Measurements from ENCODE around the gene SUN3.
A peak's percentile ranks its signal among the peaks of the same experiment; 100 is the strongest.

SUN3 gene

GRCh38 chr7:48042216-48042615, 13.3 kb upstream of the SUN3 start:
- no peaks in the 10 kb centered on the region for H3K9me3 Mint-ChIP-seq
- peaks cover 52% of the 10 kb centered on the region for H3K4me1 Mint-ChIP-seq (ENCODE audit: low read depth)
- no peak overlapping the region for H3K4me3 Mint-ChIP-seq
- H3K27ac Mint-ChIP-seq: peak overlapping the region; percentile 56
- peaks cover 16% of the 10 kb centered on the region for H3K27me3 Mint-ChIP-seq
- no peaks in the 10 kb centered on the region for H3K36me3 Mint-ChIP-seq (ENCODE audit: low read depth)

GRCh38 chr7:48041653-48041970, 12.7 kb upstream of the SUN3 start:
- Mint-ChIP-seq H3K4me3 (peak overlapping the region; percentile 42), H3K27me3 (peaks cover 22% of the 10 kb centered on the region), H3K36me3 (ENCODE audit: low read depth) (no peaks in the 10 kb centered on the region), H3K27ac (peak overlapping the region; percentile 56), H3K9me3 (no peaks in the 10 kb centered on the region), H3K4me1 (ENCODE audit: low read depth) (peaks cover 54% of the 10 kb centered on the region)

DNA sequence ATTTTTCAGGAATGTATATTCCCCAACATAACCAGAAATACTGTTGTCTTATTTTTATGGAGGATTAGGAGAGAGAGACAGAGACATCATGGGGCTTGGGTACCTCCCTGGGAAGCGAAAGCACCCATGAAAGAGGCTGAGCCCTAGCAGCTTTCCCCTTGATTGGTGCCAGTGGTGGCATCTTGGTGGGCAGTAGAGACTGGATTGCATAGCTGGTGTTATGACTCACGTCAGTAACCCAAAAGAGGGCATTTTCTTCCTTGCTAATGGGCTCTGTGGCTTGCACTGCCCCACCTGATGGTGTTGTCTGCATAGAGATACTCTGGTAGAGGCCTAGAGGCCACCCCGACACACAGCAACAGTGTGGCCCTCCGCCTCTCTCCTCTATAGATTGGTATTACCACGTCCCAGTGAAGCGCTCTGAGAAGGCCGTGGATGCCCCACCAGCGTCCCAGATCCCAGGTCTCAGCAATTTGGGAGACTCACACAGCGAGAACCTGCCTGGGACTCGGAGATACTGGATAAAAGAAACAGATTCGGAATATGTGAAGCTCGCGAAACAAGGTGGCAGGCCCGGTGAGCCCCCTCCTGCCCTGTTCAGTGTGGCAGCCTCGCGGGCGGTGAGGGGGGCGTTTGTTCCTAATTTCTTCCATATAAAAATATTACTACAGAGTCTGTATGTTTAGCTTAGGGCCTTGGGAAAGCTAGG, 12.2 kb upstream of the SUN3 start:
- H3K36me3 Mint-ChIP-seq (ENCODE audit: low read depth): no peaks in the 10 kb centered on the region
- peak overlapping the region; percentile 56 for H3K27ac Mint-ChIP-seq
- H3K4me1 Mint-ChIP-seq (ENCODE audit: low read depth): peaks cover 53% of the 10 kb centered on the region
- no peak overlapping the region for H3K4me3 Mint-ChIP-seq
- H3K9me3 Mint-ChIP-seq: no peaks in the 10 kb centered on the region
- H3K27me3 Mint-ChIP-seq: peaks cover 27% of the 10 kb centered on the region

- Mint-ChIP-seq H3K4me1 (ENCODE audit: low read depth) (peaks cover 47% of the 10 kb centered on the region), H3K27me3 (peaks cover 38% of the 10 kb centered on the region), H3K27ac (no peak overlapping the region), H3K36me3 (ENCODE audit: low read depth) (no peaks in the 10 kb centered on the region), H3K4me3 (no peak overlapping the region), H3K9me3 (no peaks in the 10 kb centered on the region)
Observed at GRCh38 chr7:48038815-48039506, 10.1 kb upstream of the SUN3 start.

DNA sequence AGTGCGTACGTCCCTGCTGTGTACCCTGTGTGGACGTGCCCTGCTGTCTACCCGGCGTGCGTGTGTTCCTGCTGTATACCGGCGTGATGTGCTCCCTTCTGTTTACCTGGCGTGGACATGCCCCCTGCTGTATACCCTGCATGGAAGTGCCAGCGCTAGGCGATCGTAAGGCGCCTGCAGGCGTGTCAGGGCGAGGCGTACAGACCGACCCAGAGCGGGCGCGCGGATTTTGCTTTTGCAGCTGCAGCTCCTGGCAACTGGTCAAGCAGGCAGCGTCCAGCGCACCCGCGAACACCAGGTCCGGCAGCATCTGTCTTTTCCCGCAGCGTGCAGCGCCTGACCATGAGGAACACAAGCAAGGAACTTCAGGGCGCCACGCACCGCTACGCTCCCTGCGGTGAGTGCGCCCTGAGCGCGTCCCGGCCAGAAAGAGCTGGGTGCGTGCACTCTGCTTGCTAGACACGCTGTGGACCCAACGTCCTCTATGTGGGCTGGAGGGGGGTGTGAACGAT, 7.1 kb upstream of the SUN3 start:
- Mint-ChIP-seq H3K27ac (peak overlapping the region; percentile 10), H3K36me3 (ENCODE audit: low read depth) (no peaks in the 10 kb centered on the region), H3K4me3 (peak overlapping the region; percentile 82), H3K27me3 (peaks cover 51% of the 10 kb centered on the region), H3K9me3 (no peaks in the 10 kb centered on the region), H3K4me1 (ENCODE audit: low read depth) (peaks cover 25% of the 10 kb centered on the region)

DNA sequence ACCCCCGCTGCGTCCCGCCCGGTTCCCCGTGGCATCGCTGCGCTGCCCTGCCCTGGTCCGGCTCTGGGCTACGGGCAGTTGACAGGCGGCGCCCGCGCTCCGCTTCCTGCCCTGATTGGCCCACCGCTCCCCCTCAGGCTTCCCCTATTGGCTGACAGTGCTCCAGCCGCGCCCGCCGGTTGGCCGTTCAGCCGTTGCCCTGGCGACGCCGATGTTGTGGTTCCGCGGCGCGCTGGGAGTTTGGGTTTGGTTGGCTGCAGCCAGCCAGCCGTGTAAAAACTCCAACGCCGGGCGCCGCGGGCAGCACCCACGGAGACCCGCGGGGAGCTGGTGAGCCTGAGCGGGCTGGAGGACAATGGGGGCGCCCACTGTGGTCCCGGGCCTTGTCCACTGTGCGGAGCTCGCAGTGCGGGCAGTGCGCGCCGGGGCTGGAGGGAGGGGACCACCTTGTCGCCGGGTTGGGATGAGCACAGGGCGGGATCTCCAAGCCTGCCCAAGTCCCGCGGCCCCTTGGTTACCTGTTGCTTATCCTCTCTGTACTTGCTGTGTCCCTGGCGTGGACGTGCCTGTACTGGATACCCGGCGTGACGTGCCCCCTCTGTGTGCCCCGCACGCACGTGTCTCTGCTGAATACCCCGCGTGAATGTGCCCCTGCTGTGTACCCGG, 6.5 kb upstream of the SUN3 start, which contains the start of gene C7orf57:
TSS of gene C7orf57 (plus strand) at position 243 of the 666 bp plus-strand sequence. CDS start 766 bp downstream, outside the sequence.
- Mint-ChIP-seq H3K27me3 (peaks cover 55% of the 10 kb centered on the region), H3K27ac (peak within 1 kb of the TSS; percentile 10), H3K36me3 (ENCODE audit: low read depth) (no peaks in the 10 kb centered on the region)

DNA sequence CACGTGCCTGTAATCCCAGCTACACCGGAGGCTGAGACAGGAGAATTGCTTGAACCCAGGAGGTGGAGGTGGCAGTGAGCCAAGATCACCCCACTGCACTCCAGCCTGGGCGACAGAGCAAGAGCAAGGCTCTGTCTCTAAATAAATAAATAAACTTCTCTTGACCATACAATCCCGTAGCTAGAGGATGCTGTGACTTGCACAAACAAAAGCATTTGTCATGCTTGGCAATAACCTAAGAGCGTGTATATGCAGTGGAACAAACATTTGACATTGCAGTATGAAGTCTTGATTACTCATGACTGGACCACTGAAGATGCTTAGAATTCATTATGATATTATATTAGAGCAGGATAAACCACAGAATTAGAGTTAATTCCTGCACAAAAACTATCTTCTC, 5.0 kb upstream of the SUN3 start:
- Mint-ChIP-seq H3K27ac (no peak overlapping the region), H3K27me3 (peaks cover 66% of the 10 kb centered on the region), H3K9me3 (no peaks in the 10 kb centered on the region), H3K36me3 (ENCODE audit: low read depth) (no peaks in the 10 kb centered on the region), H3K4me1 (ENCODE audit: low read depth) (peaks cover 15% of the 10 kb centered on the region), H3K4me3 (no peak overlapping the region)

More for the DNA sequence above, 6.5 kb upstream of the SUN3 start, which contains the start of gene C7orf57:
- Mint-ChIP-seq H3K9me3 (no peaks in the 10 kb centered on the region), H3K4me1 (ENCODE audit: low read depth) (peaks cover 19% of the 10 kb centered on the region), H3K4me3 (peak within 1 kb of the TSS; percentile 82)

DNA sequence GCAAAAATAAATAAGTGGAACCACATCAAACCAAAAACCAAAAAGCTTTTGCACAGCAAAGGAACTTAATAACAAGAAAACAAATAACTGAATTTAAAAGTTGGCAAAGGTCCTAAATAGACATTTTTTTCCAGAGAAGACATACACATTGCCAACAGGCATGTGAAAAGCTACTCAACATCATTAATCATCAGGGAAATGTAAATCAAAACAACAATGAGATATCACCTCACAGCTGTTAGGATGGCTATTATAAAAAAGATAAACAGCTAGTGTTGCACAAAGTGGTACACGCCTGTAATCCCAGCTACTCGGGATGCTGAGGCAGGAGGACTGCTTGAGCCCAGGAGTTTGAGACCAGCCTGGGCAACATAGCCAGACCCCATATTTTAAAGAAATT, 2.2 kb upstream of the SUN3 start:
- Mint-ChIP-seq H3K36me3 (ENCODE audit: low read depth) (no peaks in the 10 kb centered on the region), H3K27me3 (peaks cover 39% of the 10 kb centered on the region), H3K27ac (no peak overlapping the region), H3K9me3 (no peaks in the 10 kb centered on the region), H3K4me3 (no peak overlapping the region), H3K4me1 (ENCODE audit: low read depth) (peaks cover 8% of the 10 kb centered on the region)

DNA sequence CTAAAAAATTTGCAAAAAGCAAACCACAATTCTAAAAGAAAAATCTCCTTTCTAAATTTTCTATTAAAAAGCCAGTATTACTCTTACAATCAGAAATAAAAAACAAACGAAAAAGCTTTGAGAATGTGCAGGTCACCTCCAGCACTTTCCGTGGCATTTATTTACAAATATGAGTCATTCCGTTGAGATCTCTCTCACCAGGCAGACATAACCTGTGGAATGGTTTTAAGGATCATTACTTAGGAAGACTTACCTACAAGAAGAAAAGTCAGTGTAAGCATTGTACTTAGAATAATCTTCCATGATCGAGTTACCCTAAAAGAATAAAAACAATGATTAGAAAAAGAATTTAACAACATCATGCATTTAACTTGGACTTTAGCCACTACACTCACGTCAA, 3.3 kb downstream of the SUN3 start:
- Mint-ChIP-seq H3K27ac (no peak overlapping the region), H3K4me3 (no peak overlapping the region), H3K4me1 (ENCODE audit: low read depth) (no peaks in the 10 kb centered on the region), H3K27me3 (peaks cover 15% of the 10 kb centered on the region), H3K36me3 (ENCODE audit: low read depth) (no peaks in the 10 kb centered on the region), H3K9me3 (peaks cover 12% of the 10 kb centered on the region)

DNA sequence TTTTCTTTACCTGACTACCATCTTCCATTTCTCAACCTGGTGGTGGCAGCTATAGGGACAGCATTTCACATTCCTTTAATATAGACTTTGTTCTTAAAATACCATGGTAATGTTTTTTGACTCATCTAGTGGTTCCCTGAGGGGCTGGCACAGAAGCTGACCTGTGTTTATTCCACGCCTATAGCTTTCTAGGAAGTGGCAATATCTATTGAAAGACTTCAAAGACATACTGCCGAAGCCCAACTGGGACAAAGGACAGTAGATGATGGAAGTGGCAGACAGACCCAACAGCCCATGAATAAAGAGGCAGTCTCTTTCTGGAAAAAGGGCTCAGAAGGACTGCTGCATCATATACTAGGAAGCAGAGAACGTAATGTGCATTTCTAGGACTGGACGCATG, 11.2 kb downstream of the SUN3 start:
- H3K27ac Mint-ChIP-seq: no peak overlapping the region
- H3K9me3 Mint-ChIP-seq: peaks cover 15% of the 10 kb centered on the region
- no peaks in the 10 kb centered on the region for H3K36me3 Mint-ChIP-seq (ENCODE audit: low read depth)
- no peak overlapping the region for H3K4me3 Mint-ChIP-seq
- no peaks in the 10 kb centered on the region for H3K4me1 Mint-ChIP-seq (ENCODE audit: low read depth)
- H3K27me3 Mint-ChIP-seq: peaks cover 17% of the 10 kb centered on the region

- Mint-ChIP-seq H3K27me3 (peaks cover 17% of the 10 kb centered on the region), H3K36me3 (ENCODE audit: low read depth) (no peaks in the 10 kb centered on the region), H3K9me3 (peaks cover 15% of the 10 kb centered on the region), H3K4me1 (ENCODE audit: low read depth) (no peaks in the 10 kb centered on the region), H3K27ac (no peak overlapping the region), H3K4me3 (no peak overlapping the region)
Observed at GRCh38 chr7:48016641-48017040, 12.3 kb downstream of the SUN3 start.

- no peaks in the 10 kb centered on the region for H3K9me3 Mint-ChIP-seq
- no peaks in the 10 kb centered on the region for H3K4me1 Mint-ChIP-seq (ENCODE audit: low read depth)
- no peaks in the 10 kb centered on the region for H3K36me3 Mint-ChIP-seq (ENCODE audit: low read depth)
- H3K27ac Mint-ChIP-seq: no peak overlapping the region
- H3K27me3 Mint-ChIP-seq: peaks cover 3% of the 10 kb centered on the region
- no peak overlapping the region for H3K4me3 Mint-ChIP-seq
Observed at GRCh38 chr7:48011951-48012350, 17.0 kb downstream of the SUN3 start.

DNA sequence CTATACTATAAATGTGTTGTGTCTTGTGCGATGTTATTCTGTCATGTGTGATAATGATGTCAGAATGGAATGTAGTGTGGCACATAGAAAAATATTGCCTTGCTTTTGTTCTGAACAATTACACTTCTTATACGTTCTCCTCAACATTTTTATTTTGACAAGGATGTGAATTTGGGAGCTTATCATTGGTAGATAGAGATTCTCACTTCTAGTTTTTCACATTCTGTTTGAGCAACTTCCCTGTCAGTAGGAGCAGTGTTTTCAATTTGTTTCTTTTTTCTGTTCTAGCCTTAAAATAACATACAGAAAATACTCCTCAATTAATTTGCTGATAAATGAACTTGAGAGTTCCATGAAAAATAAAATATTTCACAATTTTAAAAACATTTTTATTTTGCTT, 17.6 kb downstream of the SUN3 start:
- no peaks in the 10 kb centered on the region for H3K4me1 Mint-ChIP-seq (ENCODE audit: low read depth)
- H3K27ac Mint-ChIP-seq: no peak overlapping the region
- no peaks in the 10 kb centered on the region for H3K36me3 Mint-ChIP-seq (ENCODE audit: low read depth)
- no peaks in the 10 kb centered on the region for H3K9me3 Mint-ChIP-seq
- peaks cover 3% of the 10 kb centered on the region for H3K27me3 Mint-ChIP-seq
- H3K4me3 Mint-ChIP-seq: no peak overlapping the region

GRCh38 chr7:48009954-48010353, 19.0 kb downstream of the SUN3 start:
- no peak overlapping the region for H3K27ac Mint-ChIP-seq
- no peak overlapping the region for H3K4me3 Mint-ChIP-seq

GRCh38 chr7:48009257-48009656, 19.6 kb downstream of the SUN3 start:
- Mint-ChIP-seq H3K27ac (no peak overlapping the region), H3K4me1 (ENCODE audit: low read depth) (no peaks in the 10 kb centered on the region), H3K4me3 (no peak overlapping the region), H3K9me3 (no peaks in the 10 kb centered on the region), H3K27me3 (peaks cover 6% of the 10 kb centered on the region), H3K36me3 (ENCODE audit: low read depth) (no peaks in the 10 kb centered on the region)

More at GRCh38 chr7:48009954-48010353, 19.0 kb downstream of the SUN3 start:
- Mint-ChIP-seq H3K27me3 (peaks cover 6% of the 10 kb centered on the region), H3K36me3 (ENCODE audit: low read depth) (no peaks in the 10 kb centered on the region), H3K4me1 (ENCODE audit: low read depth) (no peaks in the 10 kb centered on the region), H3K9me3 (no peaks in the 10 kb centered on the region)
